ENCODE results near the gene LPIN3.

Gene LPIN3

GRCh38 chr20:41340327-41341055 is at the start of gene LPIN3:
Gene LPIN3, plus strand, starts transcription at chr20:41340821. Its CDS starts 4,983 bp downstream, at chr20:41345804.
- peak; percentile 66 for DNase-seq (ENCODE audit: low read depth, low spot score)
- peak within 1 kb of the TSS; percentile 23; the same call in 1 of the 2 replicates for H3K4me3 ChIP-seq (ENCODE audit: low read length)

GRCh38 chr20:41293269-41294037 is 47.2 kb upstream of the LPIN3 start:
- no CpG with 5 or more reads among the region's 2 CpGs for WGBS (ENCODE audit: insufficient coverage, insufficient read length)
- Histone ChIP-seq H3K4me3 (ENCODE audit: low read length) (no peak overlapping the region), H3K27ac (ENCODE audit: low read length) (no peak overlapping the region), H3K27me3 (ENCODE audit: control insufficient read depth, insufficient read depth, low read length) (no peaks in the 10 kb centered on the region), H3K36me3 (ENCODE audit: control insufficient read depth, insufficient read depth, low read length) (no peaks in the 10 kb centered on the region), H3K4me1 (ENCODE audit: control insufficient read depth, insufficient read depth, low read length) (no peaks in the 10 kb centered on the region), H3K9me3 (ENCODE audit: control insufficient read depth, insufficient read depth, low read length) (no peaks in the 10 kb centered on the region)
- DNase-seq (ENCODE audit: low read depth, low spot score) = no peak

More at GRCh38 chr20:41340327-41341055, at the start of gene LPIN3:
- Histone ChIP-seq H3K4me1 (ENCODE audit: control insufficient read depth, insufficient read depth, low read length) (peaks cover 5% of the 10 kb centered on the region; the same call in 1 of the 2 replicates), H3K27me3 (ENCODE audit: control insufficient read depth, insufficient read depth, low read length) (peaks cover 3% of the 10 kb centered on the region; the same call in 1 of the 2 replicates), H3K36me3 (ENCODE audit: control insufficient read depth, insufficient read depth, low read length) (no peaks in the 10 kb centered on the region), H3K27ac (ENCODE audit: low read length) (no peak within 1 kb of the TSS), H3K9me3 (ENCODE audit: control insufficient read depth, insufficient read depth, low read length) (no peaks in the 10 kb centered on the region)
- no CpG with 5 or more reads among the region's 33 CpGs for WGBS (ENCODE audit: insufficient coverage, insufficient read length)

GRCh38 chr20:41299899-41300298 is 40.7 kb upstream of the LPIN3 start:
- WGBS (ENCODE audit: insufficient coverage, insufficient read length) = no CpG with 5 or more reads among the region's 3 CpGs

GRCh38 chr20:41300383-41300782 is 40.2 kb upstream of the LPIN3 start:
- Histone ChIP-seq H3K4me3 (ENCODE audit: low read length) (no peak overlapping the region), H3K27ac (ENCODE audit: low read length) (no peak overlapping the region), H3K27me3 (ENCODE audit: control insufficient read depth, insufficient read depth, low read length) (no peaks in the 10 kb centered on the region), H3K4me1 (ENCODE audit: control insufficient read depth, insufficient read depth, low read length) (no peaks in the 10 kb centered on the region), H3K9me3 (ENCODE audit: control insufficient read depth, insufficient read depth, low read length) (no peaks in the 10 kb centered on the region), H3K36me3 (ENCODE audit: control insufficient read depth, insufficient read depth, low read length) (no peaks in the 10 kb centered on the region)
- no CpG with 5 or more reads among the region's 3 CpGs for WGBS (ENCODE audit: insufficient coverage, insufficient read length)
- no peak for DNase-seq (ENCODE audit: low read depth, low spot score)

More at GRCh38 chr20:41299899-41300298, 40.7 kb upstream of the LPIN3 start:
- no peak overlapping the region for H3K4me3 ChIP-seq (ENCODE audit: low read length)
- H3K4me1 ChIP-seq (ENCODE audit: control insufficient read depth, insufficient read depth, low read length) = no peaks in the 10 kb centered on the region
- no peaks in the 10 kb centered on the region for H3K27me3 ChIP-seq (ENCODE audit: control insufficient read depth, insufficient read depth, low read length)
- DNase-seq (ENCODE audit: low read depth, low spot score) = no peak
- no peak overlapping the region for H3K27ac ChIP-seq (ENCODE audit: low read length)
- H3K36me3 ChIP-seq (ENCODE audit: control insufficient read depth, insufficient read depth, low read length) = no peaks in the 10 kb centered on the region
- no peaks in the 10 kb centered on the region for H3K9me3 ChIP-seq (ENCODE audit: control insufficient read depth, insufficient read depth, low read length)

GRCh38 chr20:41300886-41301285 is 39.7 kb upstream of the LPIN3 start:
- Histone ChIP-seq H3K27ac (ENCODE audit: low read length) (no peak overlapping the region), H3K9me3 (ENCODE audit: control insufficient read depth, insufficient read depth, low read length) (no peaks in the 10 kb centered on the region), H3K36me3 (ENCODE audit: control insufficient read depth, insufficient read depth, low read length) (no peaks in the 10 kb centered on the region), H3K4me3 (ENCODE audit: low read length) (no peak overlapping the region), H3K27me3 (ENCODE audit: control insufficient read depth, insufficient read depth, low read length) (no peaks in the 10 kb centered on the region), H3K4me1 (ENCODE audit: control insufficient read depth, insufficient read depth, low read length) (no peaks in the 10 kb centered on the region)
- 100% methylated on average over 1 of the region's 4 CpGs for WGBS (ENCODE audit: insufficient coverage, insufficient read length)
- DNase-seq (ENCODE audit: low read depth, low spot score) = no peak

- no peak for DNase-seq (ENCODE audit: low read depth, low spot score)
- no peaks in the 10 kb centered on the region for H3K9me3 ChIP-seq (ENCODE audit: control insufficient read depth, insufficient read depth, low read length)
- no peaks in the 10 kb centered on the region for H3K27me3 ChIP-seq (ENCODE audit: control insufficient read depth, insufficient read depth, low read length)
- no peak overlapping the region for H3K4me3 ChIP-seq (ENCODE audit: low read length)
- no CpG with 5 or more reads among the region's 1 CpG for WGBS (ENCODE audit: insufficient coverage, insufficient read length)
- H3K4me1 ChIP-seq (ENCODE audit: control insufficient read depth, insufficient read depth, low read length) = peaks cover 1% of the 10 kb centered on the region; the same call in 1 of the 2 replicates
- no peaks in the 10 kb centered on the region for H3K36me3 ChIP-seq (ENCODE audit: control insufficient read depth, insufficient read depth, low read length)
- H3K27ac ChIP-seq (ENCODE audit: low read length) = no peak overlapping the region
Measured at GRCh38 chr20:41304002-41304401, 36.6 kb upstream of the LPIN3 start.

GRCh38 chr20:41304424-41305079 is 36.1 kb upstream of the LPIN3 start:
- no peaks in the 10 kb centered on the region for H3K9me3 ChIP-seq (ENCODE audit: control insufficient read depth, insufficient read depth, low read length)
- H3K4me3 ChIP-seq (ENCODE audit: low read length) = no peak overlapping the region
- H3K4me1 ChIP-seq (ENCODE audit: control insufficient read depth, insufficient read depth, low read length) = peaks cover 1% of the 10 kb centered on the region; the same call in 1 of the 2 replicates
- no CpG with 5 or more reads among the region's 3 CpGs for WGBS (ENCODE audit: insufficient coverage, insufficient read length)
- H3K27ac ChIP-seq (ENCODE audit: low read length) = no peak overlapping the region
- DNase-seq (ENCODE audit: low read depth, low spot score) = no peak
- no peaks in the 10 kb centered on the region for H3K27me3 ChIP-seq (ENCODE audit: control insufficient read depth, insufficient read depth, low read length)
- no peaks in the 10 kb centered on the region for H3K36me3 ChIP-seq (ENCODE audit: control insufficient read depth, insufficient read depth, low read length)

- Histone ChIP-seq H3K27ac (ENCODE audit: low read length) (no peak overlapping the region), H3K4me1 (ENCODE audit: control insufficient read depth, insufficient read depth, low read length) (peaks cover 1% of the 10 kb centered on the region; the same call in 1 of the 2 replicates), H3K9me3 (ENCODE audit: control insufficient read depth, insufficient read depth, low read length) (no peaks in the 10 kb centered on the region), H3K4me3 (ENCODE audit: low read length) (no peak overlapping the region), H3K27me3 (ENCODE audit: control insufficient read depth, insufficient read depth, low read length) (no peaks in the 10 kb centered on the region), H3K36me3 (ENCODE audit: control insufficient read depth, insufficient read depth, low read length) (no peaks in the 10 kb centered on the region)
- no CpG with 5 or more reads among the region's 5 CpGs for WGBS (ENCODE audit: insufficient coverage, insufficient read length)
- DNase-seq (ENCODE audit: low read depth, low spot score) = no peak
Measured at GRCh38 chr20:41306061-41306727, 34.4 kb upstream of the LPIN3 start.

GRCh38 chr20:41307021-41307420 is 33.6 kb upstream of the LPIN3 start:
- no peaks in the 10 kb centered on the region; the same call in 1 of the 2 replicates for H3K27me3 ChIP-seq (ENCODE audit: control insufficient read depth, insufficient read depth, low read length)
- no peaks in the 10 kb centered on the region for H3K36me3 ChIP-seq (ENCODE audit: control insufficient read depth, insufficient read depth, low read length)
- H3K9me3 ChIP-seq (ENCODE audit: control insufficient read depth, insufficient read depth, low read length) = no peaks in the 10 kb centered on the region
- peaks cover 1% of the 10 kb centered on the region; the same call in 1 of the 2 replicates for H3K4me1 ChIP-seq (ENCODE audit: control insufficient read depth, insufficient read depth, low read length)
- no CpG with 5 or more reads among the region's 1 CpG for WGBS (ENCODE audit: insufficient coverage, insufficient read length)
- DNase-seq (ENCODE audit: low read depth, low spot score) = no peak
- H3K4me3 ChIP-seq (ENCODE audit: low read length) = no peak overlapping the region
- no peak overlapping the region for H3K27ac ChIP-seq (ENCODE audit: low read length)

GRCh38 chr20:41308290-41308711 is 32.3 kb upstream of the LPIN3 start:
- Histone ChIP-seq H3K36me3 (ENCODE audit: control insufficient read depth, insufficient read depth, low read length) (no peaks in the 10 kb centered on the region), H3K4me3 (ENCODE audit: low read length) (no peak overlapping the region), H3K9me3 (ENCODE audit: control insufficient read depth, insufficient read depth, low read length) (no peaks in the 10 kb centered on the region), H3K27ac (ENCODE audit: low read length) (no peak overlapping the region), H3K27me3 (ENCODE audit: control insufficient read depth, insufficient read depth, low read length) (no peaks in the 10 kb centered on the region; the same call in 1 of the 2 replicates), H3K4me1 (ENCODE audit: control insufficient read depth, insufficient read depth, low read length) (peaks cover 1% of the 10 kb centered on the region; the same call in 1 of the 2 replicates)
- DNase-seq (ENCODE audit: low read depth, low spot score) = no peak
- WGBS (ENCODE audit: insufficient coverage, insufficient read length) = no CpG with 5 or more reads among the region's 1 CpG

Data from iPS DF 6.9 (cell line).